Measurements from ENCODE around the gene WFIKKN2. TPM values are rescaled to one million over a fixed set of nuclear protein-coding genes. Genes with fewer than 3 reads are reported as not detected.
"Not testable (repeated sequence)": the region's sequence is repeated elsewhere in the genome, so short reads cannot be mapped to it uniquely, and the experiment has no call there.

Gene WFIKKN2
- total RNA-seq, 2 experiments from 2014 or later: not detected

- Histone ChIP-seq H3K79me2 (ENCODE audit: insufficient read depth, low read depth, low read length) (peaks cover 8% of the 10 kb centered on the region; the same call in 1 of the 2 replicates), H3K4me3 (ENCODE audit: low read depth, low read length, poor library complexity, severe bottlenecking) (no peak overlapping the region), H3K9me3 (ENCODE audit: low read length) (no peaks in the 10 kb centered on the region), H4K20me1 (ENCODE audit: insufficient read depth, low read length) (no peaks in the 10 kb centered on the region), H3K36me3 (ENCODE audit: insufficient read depth, low read length) (no peaks in the 10 kb centered on the region), H3K4me2 (ENCODE audit: low read length) (no peak overlapping the region), H3K9me2 (ENCODE audit: insufficient read depth, low read length) (no peaks in the 10 kb centered on the region), H3K4me1 (ENCODE audit: insufficient read depth, low read length, poor library complexity, severe bottlenecking) (peaks cover 8% of the 10 kb centered on the region), H2AFZ (ENCODE audit: low read length) (no peak overlapping the region), H3K27ac (ENCODE audit: low read depth, low read length, poor library complexity, severe bottlenecking) (no peak overlapping the region)
- DNase-seq (ENCODE audit: low spot score): no peak
- CTCF ChIA-PET (ENCODE audit: unreplicated experiment): no interaction called here
- BruUV-seq (replicated peaks): no TSS peak
- TF ChIP-seq EZH2phosphoT487 (IDR thresholded peaks at IDR 0.05; ENCODE audit: borderline replicate concordance, low read depth, low read length) (no peak), CTCF (conservative IDR thresholded peaks at IDR 0.05; ENCODE audit: low read length) (no peak)
- intact Hi-C loops (cut with micrococcal nuclease; ENCODE audit: unreplicated experiment): no loop called here
- POLR2A ChIA-PET: no interaction called here
Observed at GRCh38 chr17:50872710-50873424, 37.5 kb downstream of the WFIKKN2 start.

- no peak overlapping the region for H3K4me2 ChIP-seq (ENCODE audit: low read length)
- H3K4me1 ChIP-seq (ENCODE audit: insufficient read depth, low read length, poor library complexity, severe bottlenecking): no peaks in the 10 kb centered on the region
- H4K20me1 ChIP-seq (ENCODE audit: insufficient read depth, low read length): no peaks in the 10 kb centered on the region
- H3K9me2 ChIP-seq (ENCODE audit: insufficient read depth, low read length): no peaks in the 10 kb centered on the region
- H3K4me3 ChIP-seq (ENCODE audit: low read depth, low read length, poor library complexity, severe bottlenecking): no peak overlapping the region
- POLR2A ChIA-PET: no interaction called here
- H3K27ac ChIP-seq (ENCODE audit: low read depth, low read length, poor library complexity, severe bottlenecking): no peak overlapping the region
- no peak for DNase-seq (ENCODE audit: low spot score)
- BruUV-seq (replicated peaks): no TSS peak
- no peak overlapping the region for H2AFZ ChIP-seq (ENCODE audit: low read length)
- no peaks in the 10 kb centered on the region for H3K79me2 ChIP-seq (ENCODE audit: insufficient read depth, low read depth, low read length)
- no peak for TF ChIP-seq EZH2phosphoT487 (IDR thresholded peaks at IDR 0.05; ENCODE audit: borderline replicate concordance, low read depth, low read length)
- TF ChIP-seq CTCF (conservative IDR thresholded peaks at IDR 0.05; ENCODE audit: low read length): no peak
- CTCF ChIA-PET (ENCODE audit: unreplicated experiment): no interaction called here
- no peaks in the 10 kb centered on the region for H3K36me3 ChIP-seq (ENCODE audit: insufficient read depth, low read length)
- no peaks in the 10 kb centered on the region; the same call in 1 of the 2 replicates for H3K9me3 ChIP-seq (ENCODE audit: low read length)
- intact Hi-C loops (cut with micrococcal nuclease; ENCODE audit: unreplicated experiment): no loop called here
Observed at GRCh38 chr17:50875074-50875473, 39.7 kb downstream of the WFIKKN2 start.

GRCh38 chr17:50877042-50877441 is 41.7 kb downstream of the WFIKKN2 start:
- DNase-seq (ENCODE audit: low spot score); intact Hi-C loops (cut with micrococcal nuclease; ENCODE audit: unreplicated experiment); H3K9me3 ChIP-seq (ENCODE audit: low read length); BruUV-seq (replicated peaks); H3K79me2 ChIP-seq (ENCODE audit: insufficient read depth, low read depth, low read length); H3K27ac ChIP-seq (ENCODE audit: low read depth, low read length, poor library complexity, severe bottlenecking); H2AFZ ChIP-seq (ENCODE audit: low read length); H3K36me3 ChIP-seq (ENCODE audit: insufficient read depth, low read length); H3K4me1 ChIP-seq (ENCODE audit: insufficient read depth, low read length, poor library complexity, severe bottlenecking); H4K20me1 ChIP-seq (ENCODE audit: insufficient read depth, low read length); H3K4me3 ChIP-seq (ENCODE audit: low read depth, low read length, poor library complexity, severe bottlenecking); H3K9me2 ChIP-seq (ENCODE audit: insufficient read depth, low read length); H3K4me2 ChIP-seq (ENCODE audit: low read length): not testable (repeated sequence)
- POLR2A ChIA-PET: interaction anchor here (3.4 kb wide), 1 partner anchor 26 kb away, joined by 9 read pairs; no protein-coding TSS in a partner anchor
- CTCF ChIA-PET (ENCODE audit: unreplicated experiment): interaction anchor here (0.6 kb wide), 1 partner anchor 31 kb away, joined by 3 read pairs; no protein-coding TSS in a partner anchor

Measured in OCI-LY7 (cell line).